ENCODE data around the gene SFRP5. TPM values are rescaled to one million over a fixed set of nuclear protein-coding genes. Genes with fewer than 3 reads are reported as not detected.

SFRP5 gene
- total RNA-seq, 1 experiment from 2014 or later: not detected

DNA sequence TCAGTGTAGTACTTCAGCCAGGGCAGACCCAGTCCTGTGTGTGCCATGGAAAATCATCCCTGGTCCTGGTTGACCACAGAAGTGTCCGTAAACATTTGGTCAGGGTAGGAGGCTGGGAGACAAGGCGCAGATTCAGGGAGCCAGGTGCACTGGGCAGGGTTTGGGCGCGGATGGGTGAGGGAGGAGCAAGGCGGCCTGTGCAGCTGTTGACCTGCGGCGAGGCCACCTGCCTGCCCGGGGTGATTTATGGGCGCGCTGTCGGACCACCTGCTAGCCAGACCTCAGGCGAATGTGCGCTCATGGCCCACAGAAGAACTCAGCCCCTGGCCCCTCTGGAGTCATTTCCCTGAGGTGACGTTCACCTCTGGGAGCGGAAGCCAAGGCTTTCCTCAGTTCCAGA lies 6.6 kb downstream of the SFRP5 start:
- DNase-seq (ENCODE audit: low read depth): no peak

- DNase-seq (ENCODE audit: low read depth): no peak
Observed at GRCh38 chr10:97764519-97764931, 7.3 kb downstream of the SFRP5 start.

DNA sequence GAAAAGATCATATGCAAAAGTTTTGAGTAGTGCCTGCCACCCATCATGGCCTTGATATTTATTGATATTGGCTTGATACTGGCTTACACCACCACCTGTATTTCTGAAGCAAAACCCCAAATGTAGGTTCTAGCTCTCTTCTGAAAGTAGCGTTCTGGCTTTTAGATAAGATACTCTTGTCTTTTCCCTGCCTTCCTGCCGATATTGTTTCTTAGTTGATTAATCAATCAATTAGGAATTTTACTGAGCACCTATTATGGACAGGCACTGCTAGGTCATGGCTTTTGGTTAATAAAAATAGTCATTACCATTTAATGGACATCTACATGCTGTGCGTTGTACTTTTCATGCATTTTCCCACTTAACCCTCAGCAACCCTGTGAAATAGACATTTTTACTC lies 7.9 kb downstream of the SFRP5 start:
- no peak for DNase-seq (ENCODE audit: low read depth)

GRCh38 chr10:97763411-97763810 lies 8.4 kb downstream of the SFRP5 start:
- no peak for DNase-seq (ENCODE audit: low read depth)

GRCh38 chr10:97762816-97763215 lies 9.0 kb downstream of the SFRP5 start:
- no peak for DNase-seq (ENCODE audit: low read depth)

DNA sequence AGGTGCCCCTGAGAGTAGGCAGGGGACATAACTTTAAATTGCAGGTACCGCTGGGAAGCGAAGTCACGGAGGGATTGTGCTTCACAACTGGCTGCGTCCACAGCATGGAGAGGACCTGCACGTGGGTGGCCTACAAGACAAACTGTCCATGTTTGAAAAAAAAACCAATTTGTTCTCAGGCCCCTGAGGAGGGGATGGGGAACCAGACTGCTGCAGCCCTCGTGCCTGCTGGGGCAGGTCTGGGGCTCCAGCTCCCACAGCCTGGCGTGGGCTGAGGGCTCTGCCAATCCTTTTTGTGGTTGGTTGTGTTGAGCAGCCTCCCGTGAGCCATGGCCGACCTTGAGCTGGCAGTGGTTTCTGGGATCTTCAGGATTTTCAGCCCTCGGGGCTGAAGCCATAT lies 9.7 kb downstream of the SFRP5 start:
- DNase-seq (ENCODE audit: low read depth): no peak

GRCh38 chr10:97761331-97761865 lies 10.4 kb downstream of the SFRP5 start:
- DNase-seq (ENCODE audit: low read depth): no peak

DNA sequence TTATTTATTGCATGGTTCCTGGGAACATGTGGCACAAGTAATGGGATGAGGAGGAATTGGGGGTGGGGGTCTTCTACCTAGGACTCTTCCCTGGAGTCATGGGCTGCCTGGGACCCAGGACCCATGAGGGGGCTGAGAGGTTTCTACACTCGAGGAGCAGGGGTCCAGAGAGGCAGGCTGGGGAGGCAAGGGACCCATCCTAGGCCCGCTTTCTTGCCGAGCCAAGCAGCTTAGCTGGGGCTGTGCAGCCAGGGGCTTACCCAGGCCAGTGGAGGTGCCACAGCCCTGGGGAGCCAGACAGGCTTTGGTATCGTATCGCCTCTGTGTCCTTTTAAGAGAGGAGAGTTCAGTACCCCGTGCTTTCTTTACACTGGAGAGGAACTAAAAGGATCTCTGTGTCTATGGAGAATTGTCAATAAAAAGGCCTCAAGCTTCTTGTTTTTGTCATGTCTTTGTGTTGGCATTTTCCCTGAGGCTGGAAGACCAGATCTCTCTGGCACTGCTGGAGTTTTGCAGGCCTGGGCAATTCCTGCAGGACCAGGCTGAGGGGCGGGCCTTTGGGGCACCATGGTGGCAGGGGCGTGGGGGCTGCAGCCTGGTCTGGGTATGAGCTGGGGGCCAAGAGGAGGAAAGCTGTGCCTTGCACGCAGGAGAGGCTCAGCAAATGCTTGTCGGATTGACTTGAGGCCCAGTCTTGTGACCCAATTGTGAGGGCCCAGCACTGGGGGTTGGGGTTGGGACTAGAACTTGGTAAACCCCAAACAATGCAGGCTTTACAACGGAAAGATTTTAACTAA lies 11.1 kb downstream of the SFRP5 start:
- no peak for DNase-seq (ENCODE audit: low read depth)

DNA sequence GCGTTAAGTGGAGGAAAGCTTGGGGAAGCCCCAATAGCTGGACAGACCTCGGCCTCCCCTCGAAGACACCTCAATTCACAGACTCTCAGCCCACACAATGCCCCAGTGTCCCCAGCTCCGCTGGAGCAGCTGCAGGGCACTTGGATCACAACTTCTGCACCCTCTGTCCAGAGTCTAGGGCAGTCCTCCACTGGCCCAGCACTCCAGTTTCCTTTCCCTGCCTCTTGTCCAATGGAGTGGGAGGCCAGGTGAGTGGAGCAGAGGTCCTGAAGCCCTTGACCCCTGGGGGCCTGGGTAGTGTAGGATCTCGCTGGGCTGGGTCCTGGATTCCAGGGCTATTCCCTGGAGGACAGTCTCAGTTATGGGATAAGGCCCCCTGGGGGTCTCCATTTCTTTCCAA lies 11.9 kb downstream of the SFRP5 start:
- DNase-seq (ENCODE audit: low read depth): no peak

DNA sequence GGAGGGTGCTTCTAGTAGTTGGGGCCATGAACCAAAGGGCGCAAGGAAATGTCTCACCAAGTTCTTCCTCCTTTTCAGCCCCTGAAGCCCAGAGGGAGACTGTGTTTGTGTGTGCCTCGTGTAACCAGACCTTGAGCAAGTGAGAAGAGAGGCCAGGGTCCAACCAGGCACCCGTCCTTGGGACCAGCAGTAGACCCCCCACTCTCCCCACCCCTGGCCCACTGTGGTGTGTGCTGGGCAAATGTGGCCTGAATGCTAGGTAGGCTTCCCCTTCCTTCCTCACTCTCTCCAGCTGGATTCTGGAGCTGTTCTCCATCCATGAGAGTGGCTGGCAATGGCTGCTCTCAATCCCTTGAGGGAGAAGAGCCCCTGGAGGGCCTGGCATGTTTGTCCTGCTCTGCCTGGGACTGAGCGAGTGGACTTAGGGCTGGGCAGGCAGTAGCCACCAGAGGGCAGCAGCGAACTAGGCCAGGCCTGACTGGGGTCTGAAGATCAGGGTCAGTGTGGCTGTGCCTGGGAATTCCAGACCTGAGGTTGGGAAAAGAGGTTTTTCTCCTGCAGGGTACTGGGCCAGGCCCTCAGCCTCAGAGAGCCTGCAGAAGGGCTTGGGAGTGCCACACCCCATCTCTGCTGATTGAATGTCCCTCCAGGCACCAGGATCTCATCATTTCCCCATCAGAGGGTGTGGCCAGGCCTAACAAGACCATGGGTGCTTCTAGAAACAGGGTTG lies 12.5 kb downstream of the SFRP5 start:
- peak; percentile 51 for DNase-seq (ENCODE audit: low read depth)

- DNase-seq (ENCODE audit: low read depth): no peak
Observed at GRCh38 chr10:97757471-97757870, 14.3 kb downstream of the SFRP5 start.

- DNase-seq (ENCODE audit: low read depth): no peak
Observed at GRCh38 chr10:97755718-97756117, 16.1 kb downstream of the SFRP5 start.

DNA sequence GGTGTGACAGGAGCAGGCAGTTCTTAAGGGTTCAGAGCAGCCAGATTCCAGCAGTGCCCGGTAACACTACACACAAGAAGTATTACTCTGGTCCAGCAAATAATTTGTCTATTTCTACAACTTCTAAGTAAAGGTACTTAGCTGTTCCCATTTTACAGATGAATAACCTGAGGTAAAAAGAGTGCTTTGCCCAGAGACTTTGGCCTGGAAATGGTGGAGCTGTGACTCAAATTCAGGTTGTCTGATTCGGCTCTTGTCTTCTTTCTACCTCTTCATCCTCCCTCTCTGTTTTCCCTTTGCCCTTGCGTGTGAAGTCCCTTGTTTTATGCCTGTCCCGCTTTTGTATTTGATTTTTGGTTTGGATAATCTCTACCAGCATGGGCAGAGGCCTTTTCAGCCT lies 17.1 kb downstream of the SFRP5 start:
- no peak for DNase-seq (ENCODE audit: low read depth)

DNA sequence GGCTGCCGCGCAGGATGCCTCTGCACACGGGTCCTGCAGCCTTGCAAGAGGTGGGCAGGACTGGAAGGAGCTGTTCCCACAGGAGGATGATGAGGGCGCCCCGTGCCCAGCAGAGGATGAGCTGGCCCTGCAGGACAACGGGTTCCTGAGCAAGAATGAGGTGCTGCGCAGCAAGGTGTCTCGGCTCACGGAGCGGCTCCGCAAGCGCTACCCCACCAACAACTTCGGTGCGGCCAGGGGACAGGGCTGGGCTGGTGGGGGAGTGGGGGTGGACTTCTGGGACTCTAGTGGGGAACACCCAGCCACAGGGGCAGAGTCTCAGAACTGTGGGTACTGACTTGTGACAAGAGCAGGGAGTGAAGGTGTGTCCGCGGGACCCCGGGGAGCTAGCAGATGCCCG lies 18.8 kb downstream of the SFRP5 start:
- DNase-seq (ENCODE audit: low read depth): no peak

DNA sequence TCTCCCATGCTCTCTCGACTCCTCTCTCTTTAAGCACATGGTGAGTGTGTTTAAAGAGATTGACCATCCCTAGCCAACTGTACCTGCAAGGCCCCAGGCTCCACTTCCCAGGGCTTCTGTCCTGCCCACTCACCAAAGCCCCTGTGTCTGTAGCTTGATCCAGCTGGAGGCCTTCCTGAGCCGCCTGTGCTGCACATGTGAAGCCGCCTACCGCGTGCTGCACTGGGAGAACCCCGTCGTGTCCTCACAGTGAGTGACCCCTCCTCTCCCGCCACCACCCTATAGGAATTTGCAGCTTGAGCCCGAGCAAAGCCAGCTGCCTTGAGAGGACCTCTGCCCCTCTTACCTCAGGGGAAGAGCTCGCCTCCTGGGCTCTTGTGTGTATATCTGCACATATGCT lies 23.7 kb downstream of the SFRP5 start:
- no peak for DNase-seq (ENCODE audit: low read depth)

DNA sequence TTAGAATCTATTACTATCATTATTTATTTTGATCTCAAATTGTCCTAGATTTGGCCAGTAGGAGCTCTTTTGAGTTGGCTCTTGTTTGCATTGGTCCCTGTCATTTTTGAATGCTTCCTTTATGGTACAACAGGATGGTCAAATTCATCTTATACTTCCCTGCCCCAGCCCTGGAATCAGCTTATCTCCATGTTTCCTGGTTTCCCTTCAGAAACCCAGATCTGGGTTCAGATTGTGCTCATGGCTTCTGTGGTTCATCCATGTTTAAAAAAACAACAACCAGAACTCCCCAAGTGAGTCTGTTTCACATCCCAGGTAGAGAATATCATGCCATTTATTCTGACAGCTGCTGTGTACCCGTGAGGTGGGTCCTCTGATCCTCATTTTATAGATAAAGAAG lies 24.2 kb downstream of the SFRP5 start:
- no peak for DNase-seq (ENCODE audit: low read depth)

GRCh38 chr10:97744405-97745035 lies 27.3 kb downstream of the SFRP5 start:
- DNase-seq (ENCODE audit: low read depth): no peak

GRCh38 chr10:97743169-97743943 lies 28.4 kb downstream of the SFRP5 start:
- DNase-seq (ENCODE audit: low read depth): no peak

- DNase-seq (ENCODE audit: low read depth): no peak
Observed at GRCh38 chr10:97740613-97741012, 31.2 kb downstream of the SFRP5 start.

- no peak for DNase-seq (ENCODE audit: low read depth)
Observed at GRCh38 chr10:97738616-97739015, 33.2 kb downstream of the SFRP5 start.

- DNase-seq (ENCODE audit: low read depth): no peak
Observed at GRCh38 chr10:97737770-97738265, 34.0 kb downstream of the SFRP5 start.
